Activated CD4-positive, alpha-beta T cell treated with anti-CD3 and anti-CD28 coated beads, Interleukin-2, amount 10 ng/mL, durations not matched to agents 24 days and 14 days (primary cell): ENCODE results near the gene CHST7. TPM values are rescaled to one million over a fixed set of nuclear protein-coding genes. Genes with fewer than 3 reads are reported as not detected.
"Not testable (repeated sequence)": the region's sequence is repeated elsewhere in the genome, so short reads cannot be mapped to it uniquely, and the experiment has no call there.

Experiments
- DNase-seq: peaks from one replicate; pipeline ENCODE4 v3.0.0; 2022
- H3K27ac Mint-ChIP-seq: one replicate; pipeline ENCODE4 v1.8.0; 2022; ENCODE audit warnings: mild to moderate bottlenecking, mixed read lengths
- H3K27me3 Mint-ChIP-seq: one replicate; pipeline ENCODE4 v1.8.0; 2022; ENCODE audit warnings: mixed read lengths
- H3K36me3 Mint-ChIP-seq: one replicate; pipeline ENCODE4 v1.8.0; 2022; ENCODE audit warnings: low read depth, mild to moderate bottlenecking, mixed read lengths
- H3K4me1 Mint-ChIP-seq: one replicate; pipeline ENCODE4 v1.8.0; 2021; ENCODE audit warnings: mixed read lengths
- H3K4me3 Mint-ChIP-seq: one replicate; pipeline ENCODE4 v1.8.0; 2022; ENCODE audit warnings: mild to moderate bottlenecking, moderate library complexity, mixed read lengths
- H3K9me3 Mint-ChIP-seq: one replicate; pipeline ENCODE4 v1.8.0; 2021; ENCODE audit warnings: mixed read lengths
- intact Hi-C: fragments of 100-400 bp; cut with micrococcal nuclease; formaldehyde crosslinking; loops from one replicate; pipeline ENCODE4 v1.15.1; 2023
- total RNA-seq: library from RNA; stranded (reverse); gene quantifications from 2 replicates; pipeline ENCODE4 v1.2.3, GENCODE V29; 2022

Gene CHST7, protein sequence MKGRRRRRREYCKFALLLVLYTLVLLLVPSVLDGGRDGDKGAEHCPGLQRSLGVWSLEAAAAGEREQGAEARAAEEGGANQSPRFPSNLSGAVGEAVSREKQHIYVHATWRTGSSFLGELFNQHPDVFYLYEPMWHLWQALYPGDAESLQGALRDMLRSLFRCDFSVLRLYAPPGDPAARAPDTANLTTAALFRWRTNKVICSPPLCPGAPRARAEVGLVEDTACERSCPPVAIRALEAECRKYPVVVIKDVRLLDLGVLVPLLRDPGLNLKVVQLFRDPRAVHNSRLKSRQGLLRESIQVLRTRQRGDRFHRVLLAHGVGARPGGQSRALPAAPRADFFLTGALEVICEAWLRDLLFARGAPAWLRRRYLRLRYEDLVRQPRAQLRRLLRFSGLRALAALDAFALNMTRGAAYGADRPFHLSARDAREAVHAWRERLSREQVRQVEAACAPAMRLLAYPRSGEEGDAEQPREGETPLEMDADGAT
- 6.5 and 6.9 TPM in 2 replicates for total RNA-seq

DNA sequence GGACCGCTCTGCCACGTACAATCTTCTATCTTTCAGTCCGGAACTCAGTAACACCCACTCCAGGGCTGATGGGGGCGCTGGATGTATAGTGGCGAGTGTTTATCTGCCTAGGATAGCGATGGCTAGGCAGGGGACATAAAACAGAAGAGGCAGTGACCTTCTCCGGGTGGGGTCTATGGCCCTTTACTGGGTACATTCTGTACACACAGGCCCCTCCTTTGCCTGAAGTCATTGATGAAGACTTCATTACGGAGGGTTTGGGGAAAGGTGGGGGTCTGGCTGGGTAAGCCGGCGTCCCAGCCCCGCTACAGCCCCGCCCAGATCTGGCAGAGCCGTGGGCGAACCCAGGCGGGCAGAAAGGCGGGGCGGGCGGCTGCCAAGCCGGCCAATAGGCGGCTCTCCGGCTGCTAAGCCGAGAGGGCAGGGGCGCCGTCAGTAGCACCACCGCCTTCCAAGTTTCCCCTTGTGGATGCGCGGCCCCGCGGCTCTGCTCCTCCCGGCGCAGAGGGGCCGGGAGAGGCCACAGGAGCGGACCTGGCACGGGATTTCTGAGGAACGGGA, at the start of gene CHST7:
Gene CHST7 (plus strand): TSS at position 435 of the 561 bp plus-strand sequence. CDS start 167 bp downstream, outside the sequence.
- intact Hi-C loops: loop anchor here (2.0 to 5.0 kb wide), 4 partner anchors 37 to 264 kb away; partner anchors contain the start of gene RP2
- H3K4me3 Mint-ChIP-seq: peak within 1 kb of the TSS; percentile 89
- H3K4me1 Mint-ChIP-seq: peaks cover 35% of the 10 kb centered on the region

DNA sequence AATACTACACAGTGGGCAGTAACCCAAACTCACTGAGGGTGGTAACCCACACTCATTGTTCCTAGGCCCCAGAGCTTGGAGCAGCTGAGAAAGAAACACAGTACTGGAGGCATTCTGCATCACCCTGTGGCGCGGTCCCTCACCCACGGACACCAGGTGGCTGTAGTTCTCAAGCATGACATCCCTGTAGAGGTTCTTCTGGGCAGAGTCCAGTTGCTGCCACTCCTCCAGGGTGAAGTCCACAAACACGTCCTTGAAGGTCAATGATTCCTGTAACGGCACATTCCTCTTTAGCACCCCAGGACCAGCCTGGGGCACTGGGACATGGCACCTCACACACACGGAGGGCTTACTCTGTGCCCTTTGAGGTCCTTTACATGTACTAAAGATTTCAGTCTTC, 44.9 kb upstream of the CHST7 start:
- intact Hi-C loops, H3K9me3 Mint-ChIP-seq, DNase-seq, H3K27me3 Mint-ChIP-seq, H3K4me3 Mint-ChIP-seq, H3K27ac Mint-ChIP-seq, H3K4me1 Mint-ChIP-seq, H3K36me3 Mint-ChIP-seq: not testable (repeated sequence)

More for the DNA sequence above, at the start of gene CHST7:
- Mint-ChIP-seq H3K36me3 (peaks cover 7% of the 10 kb centered on the region), H3K9me3 (no peaks in the 10 kb centered on the region), H3K27ac (peak within 1 kb of the TSS; percentile 88), H3K27me3 (no peaks in the 10 kb centered on the region)
- peak; percentile 86 for DNase-seq

DNA sequence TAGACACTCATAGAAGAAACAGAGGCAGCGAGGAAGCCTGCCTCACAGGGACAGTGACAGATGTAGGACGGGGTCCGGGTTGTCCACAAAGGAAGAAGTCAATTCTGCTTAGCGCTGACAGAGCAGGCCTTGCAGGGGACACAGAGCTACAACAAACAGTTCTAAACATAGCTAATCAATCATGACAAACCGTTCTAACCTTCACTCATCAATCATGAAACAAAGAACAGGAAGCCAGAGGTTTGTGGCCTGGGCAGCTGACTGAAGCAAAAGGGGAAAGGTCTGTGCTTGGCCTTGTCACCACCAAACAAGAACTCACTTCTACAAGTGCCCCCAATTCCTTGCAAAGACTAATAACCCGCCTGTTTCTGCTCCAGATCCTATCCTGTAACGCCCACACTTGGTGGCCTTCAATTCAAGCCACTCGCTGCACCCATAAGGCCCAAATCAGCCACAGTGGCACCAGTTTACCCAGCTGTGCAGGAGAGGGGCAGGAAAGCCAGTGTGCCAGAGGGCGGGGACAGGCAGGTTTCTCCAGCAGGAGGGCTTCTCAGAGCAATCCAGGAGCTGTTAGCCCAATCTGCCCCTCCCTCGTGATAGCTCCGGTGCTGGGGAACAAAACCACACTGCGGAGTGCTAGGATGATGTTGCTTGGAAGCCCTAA, 43.7 kb upstream of the CHST7 start:
- H3K4me1 Mint-ChIP-seq, DNase-seq, H3K4me3 Mint-ChIP-seq, H3K9me3 Mint-ChIP-seq, intact Hi-C loops, H3K27me3 Mint-ChIP-seq, H3K36me3 Mint-ChIP-seq, H3K27ac Mint-ChIP-seq: not testable (repeated sequence)

DNA sequence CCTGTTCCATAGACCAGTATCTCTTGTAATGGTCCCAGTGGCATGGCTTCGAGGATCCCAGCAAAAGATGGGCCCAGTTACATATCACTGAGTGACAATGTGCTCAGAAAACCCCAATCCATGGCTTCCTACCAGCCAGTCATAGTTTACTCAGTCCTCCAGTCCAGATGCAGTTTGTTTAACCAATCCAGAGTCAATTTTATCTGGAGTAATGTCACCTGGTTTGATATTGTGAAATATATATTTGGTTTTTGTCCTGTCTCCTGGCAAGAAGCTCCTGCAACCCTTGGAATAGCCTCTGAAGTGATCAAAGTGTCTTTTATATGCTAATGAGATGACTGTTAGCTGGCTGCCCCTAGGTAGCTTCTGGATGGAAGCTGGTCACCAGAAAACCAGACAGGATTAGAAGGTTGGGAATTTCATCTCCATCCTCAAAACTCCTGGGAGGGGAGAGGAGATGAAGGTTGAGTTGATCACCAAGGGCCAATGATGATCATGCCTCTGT, 43.1 kb upstream of the CHST7 start:
- DNase-seq, intact Hi-C loops, H3K27ac Mint-ChIP-seq, H3K27me3 Mint-ChIP-seq, H3K4me1 Mint-ChIP-seq, H3K9me3 Mint-ChIP-seq, H3K4me3 Mint-ChIP-seq, H3K36me3 Mint-ChIP-seq: not testable (repeated sequence)

DNA sequence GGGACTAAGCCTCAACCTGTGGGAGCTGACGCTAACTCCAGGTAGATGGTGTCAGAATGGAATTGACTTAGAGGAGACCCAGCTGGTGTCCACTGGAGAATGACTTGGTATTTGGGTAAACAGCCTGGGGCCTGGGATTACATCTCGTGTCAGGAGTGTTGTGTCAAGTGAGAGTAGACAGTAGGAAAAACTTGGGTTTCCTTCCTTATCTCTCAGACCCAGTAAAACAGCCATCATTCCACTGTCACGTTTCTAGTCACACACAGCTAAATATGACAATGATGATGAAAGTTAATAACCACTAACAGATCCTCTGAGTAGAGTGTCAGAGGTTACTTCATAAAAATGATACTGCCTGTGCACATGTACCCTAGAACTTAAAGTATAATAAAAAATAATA, 42.1 kb upstream of the CHST7 start:
- no peaks in the 10 kb centered on the region for H3K9me3 Mint-ChIP-seq
- H3K36me3 Mint-ChIP-seq: peaks cover 4% of the 10 kb centered on the region
- peaks cover 4% of the 10 kb centered on the region for H3K4me1 Mint-ChIP-seq
- intact Hi-C loops: no loop called here
- no peaks in the 10 kb centered on the region for H3K27me3 Mint-ChIP-seq
- no peak overlapping the region for H3K27ac Mint-ChIP-seq
- no peak overlapping the region for H3K4me3 Mint-ChIP-seq
- DNase-seq: no peak

DNA sequence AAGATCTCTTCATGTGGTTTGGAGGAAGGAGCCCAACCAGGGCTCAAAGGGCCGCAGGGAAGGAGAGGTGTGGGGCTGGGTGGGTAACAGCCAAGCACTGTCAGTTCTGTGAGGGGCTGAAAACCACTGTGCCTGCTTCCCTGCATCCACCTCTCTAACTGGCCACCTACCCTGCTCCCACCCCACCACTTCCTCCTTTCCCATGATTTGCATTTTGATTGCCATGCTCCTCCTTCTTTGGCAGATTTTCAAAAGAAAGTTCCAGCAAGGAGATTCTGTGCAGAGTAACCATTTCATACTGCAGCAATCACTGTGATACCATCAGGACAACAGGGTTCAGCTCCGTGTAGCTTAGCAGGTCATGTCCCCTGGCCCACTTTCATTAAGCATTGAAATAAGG, 30.1 kb upstream of the CHST7 start:
- Mint-ChIP-seq H3K36me3 (peaks cover 20% of the 10 kb centered on the region), H3K9me3 (no peaks in the 10 kb centered on the region)

DNA sequence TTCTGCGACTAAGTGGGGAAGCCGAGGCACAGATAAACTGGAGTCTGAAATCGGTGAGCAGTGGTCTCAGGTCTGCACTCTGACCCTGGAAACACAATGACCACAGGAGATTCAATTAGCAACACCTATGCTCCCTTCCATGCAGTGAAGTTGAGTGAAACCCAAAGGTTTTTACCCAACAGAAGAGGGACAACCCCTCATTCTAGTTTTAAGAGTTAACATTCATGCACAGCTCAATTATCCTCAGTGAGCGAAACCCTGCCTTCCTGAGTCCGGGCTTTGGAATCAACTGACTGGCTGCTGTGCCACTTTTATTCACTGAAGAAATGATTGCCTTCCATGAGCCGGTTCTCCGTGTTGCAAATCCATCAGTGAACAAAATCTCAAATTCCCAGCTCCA, 29.0 kb upstream of the CHST7 start:
- H3K36me3 Mint-ChIP-seq: peaks cover 27% of the 10 kb centered on the region
- H3K4me1 Mint-ChIP-seq: peaks cover 16% of the 10 kb centered on the region
- intact Hi-C loops, H3K9me3 Mint-ChIP-seq, H3K27me3 Mint-ChIP-seq, DNase-seq: not testable (repeated sequence)
- H3K27ac Mint-ChIP-seq: peak overlapping the region; percentile 97
- peak overlapping the region; percentile 95 for H3K4me3 Mint-ChIP-seq

More for the DNA sequence above, 30.1 kb upstream of the CHST7 start:
- Mint-ChIP-seq H3K4me3 (peak overlapping the region; percentile 21), H3K4me1 (peaks cover 13% of the 10 kb centered on the region), H3K27ac (no peak overlapping the region), H3K27me3 (no peaks in the 10 kb centered on the region)
- no peak for DNase-seq
- intact Hi-C loops: no loop called here

DNA sequence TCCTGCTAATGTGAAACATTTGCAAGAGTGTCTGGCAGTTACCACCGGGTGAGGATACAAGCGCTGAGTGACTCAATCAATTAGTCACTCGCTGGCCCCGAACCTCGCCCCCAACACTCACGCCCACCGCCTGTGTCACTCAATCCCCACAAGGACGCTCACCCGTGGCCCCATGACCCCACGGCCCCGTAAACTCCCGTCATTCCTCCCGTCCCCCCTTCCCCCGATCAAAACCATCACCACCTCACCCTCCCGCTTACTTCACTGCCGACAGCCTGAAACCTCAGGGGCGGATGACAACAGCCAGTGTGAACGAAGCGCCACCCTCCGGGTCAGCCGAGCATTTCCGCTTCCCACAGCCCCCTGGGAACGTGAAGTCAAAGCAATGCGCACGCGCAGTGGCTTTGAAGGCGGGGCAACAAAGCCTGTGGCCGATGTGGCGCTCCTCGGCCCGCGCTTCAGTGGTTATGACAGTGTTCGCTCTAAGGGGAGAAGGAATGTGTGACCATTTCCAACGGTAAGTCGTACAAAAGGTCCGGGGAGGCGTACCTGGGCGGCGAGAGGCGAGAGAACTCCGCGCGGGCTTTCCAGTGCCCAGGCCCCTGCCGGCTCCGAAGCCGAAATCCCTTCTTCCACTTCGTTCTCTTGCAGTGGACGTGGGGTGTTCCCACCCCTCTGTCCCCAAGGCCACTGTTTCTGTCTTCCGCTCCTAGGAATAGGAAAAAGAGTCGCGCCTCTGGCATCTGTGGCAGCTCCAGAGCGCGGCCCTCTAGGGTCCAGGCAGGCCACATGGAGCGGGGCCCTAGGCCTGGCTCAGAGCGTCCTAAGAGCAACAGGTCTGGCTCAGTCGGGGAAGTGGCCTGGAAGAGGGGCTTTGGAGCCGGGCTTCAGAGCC, 28.2 kb upstream of the CHST7 start, which contains the start of gene ZNF674:
Gene ZNF674 (minus strand): TSS at position 311 of the 895 bp plus-strand sequence. CDS start 3,334 bp downstream, outside the sequence.
- peak within 1 kb of the TSS; percentile 95 for H3K4me3 Mint-ChIP-seq
- H3K4me1 Mint-ChIP-seq: peaks cover 16% of the 10 kb centered on the region
- peak within 1 kb of the TSS; percentile 97 for H3K27ac Mint-ChIP-seq
- intact Hi-C loops: loop anchor here (1.0 to 5.0 kb wide), 5 partner anchors 27 to 247 kb away; no protein-coding TSS in a partner anchor
- H3K9me3 Mint-ChIP-seq: no peaks in the 10 kb centered on the region
- H3K36me3 Mint-ChIP-seq: peaks cover 28% of the 10 kb centered on the region
- H3K27me3 Mint-ChIP-seq: no peaks in the 10 kb centered on the region
- DNase-seq: peak; percentile 98

DNA sequence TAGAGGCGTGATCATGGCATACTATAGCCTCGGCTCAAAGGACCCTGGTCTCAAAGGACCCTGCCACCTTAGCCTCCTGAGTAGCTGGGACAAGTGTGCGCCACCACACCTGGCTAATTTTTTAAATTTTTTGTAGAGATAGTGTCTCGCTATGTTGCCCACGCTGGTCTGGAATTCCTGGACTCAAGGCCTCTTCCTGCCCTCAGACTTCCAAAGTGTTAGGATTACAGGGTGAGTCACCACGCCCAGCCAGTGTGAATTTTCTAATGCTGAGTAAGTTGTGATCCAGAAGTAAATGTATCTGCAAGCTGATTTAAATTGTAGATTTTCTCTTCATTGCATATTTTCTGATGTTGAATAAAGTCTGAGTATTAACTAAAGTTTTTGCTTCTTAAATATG, 25.7 kb upstream of the CHST7 start:
- DNase-seq: no peak
- Mint-ChIP-seq H3K4me1 (peaks cover 16% of the 10 kb centered on the region), H3K9me3 (no peaks in the 10 kb centered on the region), H3K4me3 (no peak overlapping the region), H3K27me3 (no peaks in the 10 kb centered on the region), H3K36me3 (peaks cover 30% of the 10 kb centered on the region), H3K27ac (no peak overlapping the region)
- intact Hi-C loops: loop anchor here (5.0 kb wide), 2 partner anchors 89 to 244 kb away; no protein-coding TSS in a partner anchor

DNA sequence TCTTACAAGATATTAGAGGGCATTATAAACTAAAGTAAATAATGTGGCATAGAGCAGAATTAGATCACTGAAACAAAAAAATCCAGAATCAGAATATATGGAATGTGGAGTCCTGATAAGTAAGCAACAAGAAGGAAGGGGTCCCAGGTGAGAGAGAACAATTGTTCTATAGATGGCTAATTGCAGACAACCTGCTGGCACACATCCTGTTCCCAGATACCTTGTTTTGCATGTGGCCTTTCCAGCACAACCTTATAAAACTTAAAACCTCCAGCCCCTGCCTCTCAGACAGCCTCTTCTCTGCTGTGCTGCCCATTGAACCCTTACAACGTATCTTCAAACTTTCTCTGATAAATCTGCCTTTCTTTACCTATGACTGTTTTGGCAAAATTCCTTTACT, 23.7 kb upstream of the CHST7 start:
- DNase-seq: no peak
- Mint-ChIP-seq H3K9me3 (no peaks in the 10 kb centered on the region), H3K27me3 (no peaks in the 10 kb centered on the region), H3K27ac (no peak overlapping the region), H3K4me1 (peaks cover 11% of the 10 kb centered on the region), H3K4me3 (no peak overlapping the region), H3K36me3 (peaks cover 26% of the 10 kb centered on the region)
- intact Hi-C loops: loop anchor here (5.0 kb wide), 2 partner anchors 87 to 242 kb away; no protein-coding TSS in a partner anchor

DNA sequence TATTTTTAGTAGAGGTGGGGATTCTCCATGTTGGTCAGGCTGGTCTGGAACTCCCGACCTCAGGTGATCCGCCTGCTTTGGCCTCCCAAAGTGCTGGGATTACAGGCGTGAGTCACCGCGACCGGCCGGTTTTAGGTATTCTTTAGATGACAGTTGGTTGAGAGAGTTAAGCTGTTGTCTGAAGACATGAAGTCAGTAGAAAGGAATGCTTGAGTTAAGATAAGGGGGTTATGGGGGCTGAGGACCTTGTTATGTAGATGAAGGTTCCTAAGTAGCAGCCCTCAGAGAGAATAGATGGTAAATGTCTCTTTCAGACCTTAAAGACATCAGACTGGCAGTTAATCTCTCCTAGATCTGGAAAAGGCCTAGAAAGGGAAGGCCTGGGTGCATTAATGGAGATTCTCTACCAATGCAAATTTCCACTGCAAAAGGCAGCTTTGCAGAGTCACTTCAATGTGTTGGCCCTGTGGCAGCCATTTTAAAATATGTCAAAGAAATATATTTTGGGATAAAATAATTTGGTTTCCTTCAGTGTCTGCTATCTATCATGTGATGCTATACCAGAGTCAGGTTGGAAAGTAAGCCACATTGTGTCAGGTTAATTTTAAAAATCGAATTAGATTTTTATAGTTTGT, 22.0 kb upstream of the CHST7 start:
- Mint-ChIP-seq H3K27me3 (no peaks in the 10 kb centered on the region), H3K9me3 (no peaks in the 10 kb centered on the region), H3K36me3 (peaks cover 23% of the 10 kb centered on the region), H3K4me1 (peaks cover 4% of the 10 kb centered on the region), H3K4me3 (no peak overlapping the region), H3K27ac (no peak overlapping the region)
- intact Hi-C loops: no loop called here
- no peak for DNase-seq

DNA sequence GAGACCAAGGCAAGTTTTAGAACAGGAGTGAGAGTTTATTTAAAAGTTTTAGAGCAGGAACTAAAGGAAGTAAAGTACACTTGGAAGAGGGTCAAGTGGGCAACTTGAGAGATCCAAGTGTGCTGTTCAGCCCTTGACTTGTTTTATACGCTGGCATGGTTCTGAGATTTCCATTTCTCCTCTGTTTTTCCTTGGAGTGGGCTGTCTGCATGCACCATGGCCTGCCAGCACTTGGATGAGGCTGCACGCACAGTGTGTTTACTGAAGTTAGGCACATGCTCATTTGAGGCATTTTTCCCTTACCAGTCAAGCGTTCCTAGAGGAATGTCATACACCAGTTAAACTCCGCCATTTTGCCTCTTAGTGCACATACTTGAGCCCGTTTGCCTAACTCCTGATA, 19.6 kb upstream of the CHST7 start:
- no peak overlapping the region for H3K4me3 Mint-ChIP-seq
- no peaks in the 10 kb centered on the region for H3K27me3 Mint-ChIP-seq
- H3K36me3 Mint-ChIP-seq: peaks cover 13% of the 10 kb centered on the region
- H3K4me1 Mint-ChIP-seq: peaks cover 1% of the 10 kb centered on the region
- intact Hi-C loops: no loop called here
- H3K27ac Mint-ChIP-seq: no peak overlapping the region
- no peak for DNase-seq
- no peaks in the 10 kb centered on the region for H3K9me3 Mint-ChIP-seq
